Endothelial cell of hepatic sinusoid (primary cell): ENCODE results near the gene KASH5.
"Not testable (repeated sequence)": the region's sequence is repeated elsewhere in the genome, so short reads cannot be mapped to it uniquely, and the experiment has no call there.

Experiments
- in situ Hi-C: cut with HindIII; loops from 2 replicates; pipeline ENCODE4 v1.10.0; 2017; ENCODE audit warnings: low sequenced_read_pairs

KASH5 gene

GRCh38 chr19:49361438-49362047 lies 26.5 kb upstream of the KASH5 start:
- in situ Hi-C loops = no loop called here

GRCh38 chr19:49362048-49362928 lies 25.8 kb upstream of the KASH5 start, which contains the start of gene TEAD2:
Gene TEAD2 (minus strand): TSS chr19:49362416. CDS start chr19:49360075, 2,341 bp downstream.
- in situ Hi-C loops = no loop called here

- in situ Hi-C loops = no loop called here
Observed at GRCh38 chr19:49362929-49363267, 25.2 kb upstream of the KASH5 start.

- in situ Hi-C loops = no loop called here
Observed at GRCh38 chr19:49363268-49364082, 24.6 kb upstream of the KASH5 start, which contains the start of gene DKKL1. Gene DKKL1 (plus strand): TSS chr19:49363877. CDS start chr19:49363999, 122 bp downstream.

- in situ Hi-C loops = no loop called here
Observed at GRCh38 chr19:49364083-49364737, 23.8 kb upstream of the KASH5 start.

- in situ Hi-C loops = no loop called here
Observed at GRCh38 chr19:49366110-49366509, 21.9 kb upstream of the KASH5 start.

- in situ Hi-C loops = no loop called here
Observed at GRCh38 chr19:49368711-49369358, 19.2 kb upstream of the KASH5 start.

GRCh38 chr19:49371184-49371583 lies 16.9 kb upstream of the KASH5 start:
- in situ Hi-C loops = no loop called here

- in situ Hi-C loops = not testable (repeated sequence)
Observed at GRCh38 chr19:49373174-49373573, 14.9 kb upstream of the KASH5 start.

GRCh38 chr19:49374665-49375434 lies 13.2 kb upstream of the KASH5 start:
- in situ Hi-C loops = no loop called here

- in situ Hi-C loops = no loop called here
Observed at GRCh38 chr19:49378512-49378911, 9.5 kb upstream of the KASH5 start.

GRCh38 chr19:49380391-49380790 lies 7.7 kb upstream of the KASH5 start:
- in situ Hi-C loops = no loop called here

GRCh38 chr19:49382639-49383038 lies 5.4 kb upstream of the KASH5 start:
- in situ Hi-C loops = no loop called here

- in situ Hi-C loops = no loop called here
Observed at GRCh38 chr19:49383599-49383998, 4.5 kb upstream of the KASH5 start.

- in situ Hi-C loops = no loop called here
Observed at GRCh38 chr19:49389406-49389805, 1.4 kb downstream of the KASH5 start.

- in situ Hi-C loops = loop anchor here (5.0 kb wide), 1 partner anchor 37 kb away; the partner anchor contains the start of gene GFY
Observed at GRCh38 chr19:49390131-49390928, 2.3 kb downstream of the KASH5 start.

- in situ Hi-C loops = loop anchor here (5.0 kb wide), 1 partner anchor 36 kb away; the partner anchor contains the start of gene GFY
Observed at GRCh38 chr19:49390929-49391359, 2.9 kb downstream of the KASH5 start.

- in situ Hi-C loops = loop anchor here (5.0 kb wide), 1 partner anchor 36 kb away; the partner anchor contains the start of gene GFY
Observed at GRCh38 chr19:49391581-49392399, 3.7 kb downstream of the KASH5 start.
